Measurements from ENCODE around the gene YTHDC2.

The YTHDC2 gene

DNA sequence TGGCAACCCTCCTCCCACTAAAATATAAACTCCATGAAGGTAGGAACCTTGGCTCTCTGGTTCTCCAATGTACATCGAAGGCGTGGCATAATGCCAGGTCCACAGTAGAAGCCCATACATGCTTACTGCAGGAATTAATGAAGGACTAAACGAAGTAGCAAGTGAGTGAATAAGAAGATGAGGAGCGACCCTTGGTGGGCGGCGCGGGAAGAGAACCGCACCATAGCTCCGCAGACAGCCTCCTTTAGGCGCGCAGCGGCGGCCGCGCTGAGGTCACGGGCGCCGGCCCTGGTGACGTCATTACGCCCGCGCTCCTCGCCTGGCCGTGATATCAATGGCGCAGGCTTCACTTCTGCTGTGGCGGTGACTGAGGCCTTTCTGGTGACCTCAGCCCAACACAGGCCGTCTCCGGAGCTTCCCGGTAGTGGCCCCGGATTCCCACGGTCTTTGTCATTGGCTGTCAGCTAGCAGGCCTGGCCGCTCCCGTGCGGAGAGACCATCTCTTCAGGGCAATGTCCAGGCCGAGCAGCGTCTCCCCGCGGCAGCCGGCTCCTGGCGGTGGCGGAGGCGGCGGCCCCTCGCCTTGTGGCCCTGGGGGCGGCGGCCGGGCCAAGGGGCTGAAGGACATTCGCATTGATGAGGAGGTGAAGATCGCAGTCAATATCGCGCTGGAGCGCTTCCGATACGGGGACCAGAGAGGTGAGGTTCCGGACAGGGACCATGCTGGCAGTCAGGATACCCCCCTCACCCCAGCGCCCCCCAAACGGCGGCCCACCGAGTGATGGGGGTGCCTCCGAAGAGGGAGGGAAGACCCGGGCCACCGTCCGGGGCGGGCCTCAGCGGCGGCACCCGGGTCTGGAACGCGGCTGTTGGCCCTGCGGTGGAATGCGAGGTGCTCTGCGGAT is at the start of gene YTHDC2:
Gene YTHDC2, plus strand, starts transcription at position 311 of the 905 bp plus-strand sequence. Its CDS starts 202 bp downstream, at position 513.
- DNase-seq (ENCODE audit: low spot score), result peak; percentile 85

DNA sequence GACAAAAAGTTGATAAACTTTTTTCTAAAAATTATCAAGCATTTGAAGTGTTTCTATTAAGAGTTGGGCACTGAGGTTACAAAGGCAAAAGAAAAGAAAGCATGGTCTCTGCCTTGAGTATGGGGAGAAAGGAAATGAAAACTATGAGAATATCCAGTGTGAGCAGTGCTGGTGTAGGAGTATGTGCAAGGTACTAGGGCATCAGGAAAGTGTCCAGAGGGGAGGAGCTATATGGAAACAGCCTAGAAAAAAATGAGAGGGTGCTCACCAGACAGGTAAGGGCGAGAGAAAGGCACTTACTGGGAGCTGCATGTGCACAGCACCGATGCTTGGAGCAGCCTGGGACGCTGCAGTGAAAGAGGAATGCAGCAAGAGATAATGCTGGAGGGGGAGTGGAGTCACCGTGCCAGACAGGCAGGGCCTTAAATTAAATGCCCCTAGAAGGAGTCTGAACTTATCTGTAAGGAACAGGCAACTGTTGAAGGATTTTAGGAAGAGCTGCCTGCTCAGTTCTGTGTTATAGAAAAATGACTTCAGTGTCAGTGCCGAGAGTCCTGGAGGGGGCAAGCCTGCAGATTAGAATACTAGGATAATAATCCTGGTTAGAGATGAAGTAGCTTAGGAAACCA is 39.3 kb upstream of the YTHDC2 start:
- no peak for DNase-seq (ENCODE audit: low spot score)

DNA sequence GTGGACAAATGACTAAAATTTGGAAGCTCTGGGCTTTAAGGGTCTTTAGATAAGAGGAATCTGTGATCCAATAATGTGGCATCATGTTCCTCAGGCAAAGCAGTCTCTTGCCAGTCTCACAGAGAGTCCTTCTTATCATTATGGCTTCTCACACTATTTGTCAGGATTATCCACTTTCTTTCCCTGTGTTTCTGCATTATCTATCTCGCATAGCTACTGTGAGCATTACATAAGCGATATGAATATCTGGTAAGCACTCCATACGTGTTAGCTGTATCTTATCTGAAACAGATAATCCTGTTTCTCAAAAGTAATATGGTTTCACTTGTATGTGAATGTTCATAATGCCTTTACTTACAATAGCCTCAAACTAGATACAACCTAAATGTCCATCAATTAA is 34.8 kb upstream of the YTHDC2 start:
- DNase-seq (ENCODE audit: low spot score), result no peak

DNA sequence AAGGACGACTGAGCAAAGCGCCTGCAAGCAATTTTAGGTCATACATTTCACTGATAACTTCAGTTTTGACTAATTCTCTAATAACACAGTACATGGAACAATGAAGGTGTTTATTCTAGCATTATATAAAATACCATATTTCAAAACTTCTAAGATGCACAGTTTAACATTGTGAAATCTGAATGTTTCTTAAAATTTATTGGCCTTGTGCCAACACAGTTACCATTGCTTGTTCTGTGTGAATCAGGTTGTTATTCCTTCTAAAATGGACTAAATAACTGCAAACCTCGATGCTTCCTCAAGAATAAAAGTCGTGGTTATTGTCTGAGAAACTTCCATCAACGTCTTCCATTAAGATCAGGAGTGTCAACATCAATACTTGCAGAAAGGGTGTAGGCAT is 33.3 kb upstream of the YTHDC2 start:
- no peak for DNase-seq (ENCODE audit: low spot score)

DNA sequence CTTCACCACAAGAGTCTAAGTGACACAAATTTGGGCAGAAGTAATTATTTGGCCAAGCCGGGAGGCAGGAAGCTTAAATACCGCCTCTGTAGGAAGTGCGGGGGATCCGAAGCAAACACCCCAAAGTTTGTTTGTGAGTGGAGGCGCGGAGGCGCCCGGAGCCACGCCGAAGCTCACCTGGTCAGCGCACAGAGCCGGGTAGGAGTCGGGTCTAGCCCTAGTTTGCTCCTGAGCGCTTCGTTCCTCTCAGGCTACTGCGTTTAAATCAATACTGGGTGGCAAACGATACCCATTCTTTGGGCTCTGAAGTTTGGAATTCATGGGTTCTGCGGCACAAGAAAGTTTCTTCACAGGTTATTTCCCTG is 26.1 kb upstream of the YTHDC2 start:
- peak; percentile 42 for DNase-seq (ENCODE audit: low spot score)

DNA sequence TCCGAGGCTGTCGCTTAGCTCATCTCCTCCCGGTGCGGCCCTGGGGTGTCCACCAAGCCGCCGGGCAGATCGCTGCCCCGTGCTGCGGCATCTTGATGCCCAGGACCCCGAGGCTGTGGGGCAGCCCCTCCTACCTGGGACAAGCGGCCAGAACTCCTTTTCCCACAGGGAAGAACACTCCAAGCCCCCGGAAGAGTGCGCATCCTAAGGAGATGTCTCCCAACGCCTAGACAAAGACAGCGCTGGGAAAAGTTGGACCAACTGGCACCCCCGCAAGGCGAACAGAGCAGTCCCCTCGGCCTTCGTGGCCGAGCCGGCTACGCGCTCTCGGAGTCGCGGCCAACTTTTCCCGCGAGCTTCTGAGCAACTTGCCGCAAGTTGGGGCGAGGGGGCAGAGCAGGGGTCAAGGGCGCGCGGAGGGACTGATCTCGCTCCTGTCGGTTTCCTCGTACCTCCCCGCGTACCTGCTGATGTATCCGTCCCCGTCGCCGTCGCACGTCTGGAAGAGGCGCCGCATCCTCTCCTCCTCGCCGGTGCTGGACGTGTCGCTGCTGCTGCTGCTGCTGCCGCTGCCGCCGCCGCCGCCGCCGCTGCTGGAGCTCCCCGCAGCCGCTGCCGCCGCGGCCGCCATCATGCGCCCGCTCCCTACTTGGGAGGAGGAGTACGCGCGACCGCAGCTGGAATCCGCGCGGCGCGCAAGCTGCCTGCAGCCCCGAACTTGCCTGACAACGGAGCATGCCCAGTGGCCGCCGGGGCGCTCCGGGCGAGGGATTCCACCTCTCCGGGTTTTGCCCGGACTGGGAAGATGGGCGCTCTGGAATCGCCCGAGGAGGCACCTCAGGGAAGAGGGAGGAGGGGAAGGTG is 25.5 kb upstream of the YTHDC2 start, which contains the start of gene MCC:
Gene MCC, minus strand, starts transcription at position 673 of the 864 bp plus-strand sequence.
- DNase-seq (ENCODE audit: low spot score), result peak; percentile 96

DNA sequence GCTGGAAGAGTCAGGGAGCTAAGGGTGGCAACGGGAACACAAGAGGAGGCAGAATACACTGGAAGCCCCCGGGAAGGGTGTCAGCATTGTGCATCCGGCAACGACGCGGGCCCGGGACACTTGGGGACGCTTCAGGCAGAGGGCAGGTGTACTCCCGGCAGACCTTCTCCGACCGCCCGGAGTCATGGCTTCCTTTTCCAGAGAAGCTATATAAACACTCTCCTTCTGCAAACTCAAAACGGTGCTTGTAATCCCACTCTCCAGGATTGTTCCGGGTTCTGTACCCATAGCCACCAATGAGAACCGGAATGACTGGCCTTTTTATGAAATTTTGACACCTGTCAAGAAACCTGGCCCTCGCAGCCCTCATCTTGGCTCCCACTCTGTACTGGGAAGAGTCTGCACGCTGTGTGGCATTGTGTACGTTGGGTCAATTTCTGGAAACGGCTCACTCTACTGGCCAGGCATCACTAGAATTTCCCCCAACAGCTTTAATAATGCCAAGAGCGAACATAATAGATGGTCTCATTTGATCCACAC is 24.8 kb upstream of the YTHDC2 start:
- peak; percentile 10 for DNase-seq (ENCODE audit: low spot score)

DNA sequence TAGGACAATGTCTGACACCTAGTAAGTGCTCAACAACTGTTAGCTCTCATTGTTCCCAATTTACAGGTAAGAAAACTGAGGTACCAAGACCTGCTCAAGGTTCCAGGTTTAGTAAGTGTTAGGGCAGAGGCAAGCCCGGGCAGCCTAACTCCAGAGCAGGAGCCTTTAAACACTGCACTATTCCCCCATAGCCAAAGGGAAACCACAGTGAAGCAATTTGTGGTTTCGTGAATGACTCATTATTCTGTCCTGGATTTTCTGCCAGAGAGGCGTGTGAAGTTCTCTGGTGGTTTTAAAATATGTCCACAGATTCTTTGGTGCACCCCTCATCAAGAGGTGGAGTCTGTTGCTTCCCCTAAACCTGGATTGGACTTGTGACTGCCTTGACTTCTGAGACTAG is 24.2 kb upstream of the YTHDC2 start:
- peak; percentile 88 for DNase-seq (ENCODE audit: low spot score)

DNA sequence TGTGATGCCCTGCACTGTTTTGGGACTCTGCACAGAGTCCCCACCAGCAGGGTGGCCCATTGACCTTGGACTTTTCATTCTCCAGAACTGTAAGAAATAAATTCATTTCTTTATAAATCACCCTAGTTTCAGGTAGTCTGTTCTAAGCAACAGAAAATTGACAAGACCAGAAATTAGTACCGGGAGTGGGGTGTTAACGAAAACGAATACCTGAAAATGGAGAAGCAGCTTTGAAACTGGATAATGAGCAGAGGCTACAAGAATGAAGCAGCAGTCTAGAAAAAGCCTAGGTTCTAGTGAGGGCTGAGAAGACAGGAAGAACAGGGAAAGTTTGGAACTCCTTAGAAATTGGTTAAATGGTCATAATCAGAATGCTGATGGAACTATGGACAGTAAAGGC is 23.2 kb upstream of the YTHDC2 start:
- no peak for DNase-seq (ENCODE audit: low spot score)

DNA sequence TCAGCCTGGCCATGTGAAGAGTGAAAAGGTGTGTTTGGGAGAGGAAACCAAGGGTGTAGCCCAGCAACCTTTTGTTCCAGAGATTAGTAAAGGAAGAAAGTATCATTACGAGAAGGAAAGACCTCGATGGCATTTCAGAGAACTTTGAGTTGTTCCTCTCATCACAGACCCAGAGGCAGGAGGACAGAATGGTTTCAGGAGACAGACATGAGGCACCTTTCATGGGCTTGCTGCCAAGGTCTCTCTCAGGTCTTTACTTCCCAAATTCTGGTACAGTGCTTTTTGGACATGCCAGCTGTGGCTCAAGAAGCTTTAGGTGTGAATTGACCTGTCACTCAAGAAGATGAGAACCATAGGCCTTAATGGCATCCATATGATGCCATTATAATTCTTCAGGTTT is 22.5 kb upstream of the YTHDC2 start:
- DNase-seq (ENCODE audit: low spot score), result no peak

DNA sequence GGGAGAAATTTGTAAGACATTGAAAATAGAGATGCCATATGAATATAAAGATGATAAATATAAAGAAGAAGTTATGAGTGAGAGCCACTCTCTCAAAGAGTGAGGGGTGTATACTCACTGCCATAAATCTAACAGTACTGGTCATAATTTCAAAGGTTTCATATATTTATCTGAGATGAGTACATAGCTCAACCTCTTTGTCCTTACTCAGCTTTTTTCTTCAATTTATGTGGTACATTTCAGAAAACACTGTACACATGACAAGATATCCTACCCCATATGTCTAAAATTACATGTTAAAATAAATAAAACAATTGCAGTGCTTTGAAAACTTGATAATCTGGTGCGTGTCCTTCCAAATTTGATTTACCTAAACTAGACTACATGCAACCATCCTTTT is 20.0 kb upstream of the YTHDC2 start:
- DNase-seq (ENCODE audit: low spot score), result no peak

DNA sequence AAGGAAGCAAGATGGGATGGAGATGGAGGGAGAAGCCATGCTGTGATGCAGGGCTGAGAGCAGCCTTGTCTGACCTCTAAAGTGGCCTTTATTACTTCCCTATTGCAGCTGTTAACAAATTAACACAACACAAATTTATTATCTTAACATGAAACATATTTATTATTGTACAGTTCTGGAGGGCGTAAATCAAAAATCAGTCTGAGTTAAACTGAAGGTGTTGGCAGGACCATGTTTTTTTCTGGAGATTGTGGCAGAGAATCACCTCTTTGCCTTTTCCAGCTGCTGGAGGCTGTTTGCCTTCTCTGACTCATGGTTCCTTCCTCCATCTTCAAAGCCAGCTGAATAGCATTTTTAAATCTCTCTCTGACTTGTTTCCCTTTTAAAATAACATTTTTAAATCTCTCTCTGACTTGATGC is 18.1 kb upstream of the YTHDC2 start:
- no peak for DNase-seq (ENCODE audit: low spot score)

DNA sequence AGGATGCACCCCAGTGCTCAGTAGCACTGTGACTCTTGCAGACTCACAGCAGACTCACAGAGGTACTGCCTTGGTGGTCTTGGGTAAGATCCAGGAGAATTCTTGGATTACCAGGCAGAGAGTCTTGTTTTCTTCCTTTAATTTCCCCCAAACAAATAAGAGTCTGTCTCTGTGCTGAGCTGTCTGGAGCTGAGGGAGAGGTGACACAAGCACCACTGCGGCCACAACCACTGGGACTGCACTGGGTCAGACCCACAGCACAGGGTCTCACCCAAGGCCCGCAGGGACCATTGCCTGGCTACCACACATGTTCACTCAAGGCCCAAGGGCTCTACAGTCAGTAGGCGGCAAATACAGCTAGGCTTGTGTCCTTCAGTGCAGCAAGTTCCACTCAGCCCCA is 11.4 kb upstream of the YTHDC2 start:
- DNase-seq (ENCODE audit: low spot score), result no peak

DNA sequence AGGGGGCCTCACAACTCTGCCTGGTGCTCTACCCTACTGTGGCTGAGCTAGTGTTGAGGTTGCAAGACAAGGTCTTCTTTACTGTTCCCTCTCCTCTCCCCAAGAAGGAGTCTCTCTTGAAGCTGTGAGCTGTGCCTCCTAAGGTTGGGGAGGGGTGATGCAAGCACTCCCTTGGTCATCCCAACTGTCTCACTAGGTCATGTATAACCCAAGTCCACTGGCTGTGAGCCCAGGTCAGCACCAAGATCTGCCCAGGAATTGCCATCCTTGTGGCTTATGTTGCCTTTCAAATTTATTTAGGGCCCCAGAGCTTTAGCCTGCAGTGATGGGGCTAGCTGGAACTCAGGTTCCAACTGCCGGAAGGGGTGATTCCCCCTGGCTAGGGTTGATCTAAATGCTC is 10.3 kb upstream of the YTHDC2 start:
- DNase-seq (ENCODE audit: low spot score), result no peak

DNA sequence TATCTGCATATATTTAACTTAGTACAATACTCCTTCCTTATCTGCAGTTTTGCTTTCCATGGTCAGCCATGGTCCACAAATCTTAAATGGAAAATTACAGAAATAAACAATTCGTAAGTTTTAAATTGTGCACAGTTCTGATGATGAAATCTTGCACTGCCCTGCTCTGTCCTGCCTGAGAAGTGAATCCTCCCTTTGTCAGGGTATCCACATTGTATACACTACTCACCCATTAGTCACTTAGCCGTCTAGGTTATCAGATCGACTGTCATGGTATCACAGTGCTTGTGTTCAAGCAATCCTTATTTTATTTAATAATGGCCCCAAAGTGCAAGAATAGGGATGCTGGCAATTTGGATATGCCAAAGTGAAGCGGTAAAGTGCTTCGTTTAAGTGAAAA is 8.3 kb upstream of the YTHDC2 start:
- no peak for DNase-seq (ENCODE audit: low spot score)

DNA sequence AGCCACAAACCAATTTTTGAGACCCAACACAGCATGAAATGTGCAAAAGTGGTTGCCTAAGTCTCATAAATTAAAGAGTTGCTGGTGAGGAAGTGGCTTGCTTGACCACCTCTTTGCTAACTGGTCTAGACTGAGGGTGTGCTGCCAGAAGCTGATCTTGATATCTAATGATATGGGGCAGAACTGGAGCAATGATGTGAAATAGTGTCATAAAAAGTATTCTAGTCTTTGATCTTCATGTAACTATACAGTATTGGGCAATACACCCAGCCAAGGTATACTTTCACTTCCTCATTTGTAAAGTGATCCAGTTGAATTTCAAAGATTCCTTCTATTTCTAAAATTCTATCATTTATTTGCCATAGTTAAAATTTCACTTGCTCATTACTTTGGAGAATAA is 5.9 kb upstream of the YTHDC2 start:
- DNase-seq (ENCODE audit: low spot score), result no peak

DNA sequence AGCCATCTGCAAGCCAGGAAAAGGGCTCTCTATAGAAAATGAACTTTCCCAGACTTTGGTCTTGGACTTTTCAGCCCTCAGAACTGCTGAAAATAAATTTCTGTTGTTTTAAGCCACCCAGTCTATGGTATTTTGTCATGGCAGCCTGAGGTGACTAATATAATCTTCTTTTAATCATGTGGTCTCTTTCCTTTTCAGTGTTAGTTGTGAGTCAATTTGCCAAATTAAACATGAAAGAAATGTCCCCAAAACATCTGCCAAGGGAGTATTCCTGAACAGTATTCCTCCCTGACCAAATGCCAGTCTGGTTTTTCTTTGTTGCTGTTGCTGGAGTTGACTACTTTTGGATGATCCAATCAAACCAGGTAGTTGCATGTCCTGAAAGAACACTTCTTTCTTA is 4.7 kb upstream of the YTHDC2 start:
- no peak for DNase-seq (ENCODE audit: low spot score)

DNA sequence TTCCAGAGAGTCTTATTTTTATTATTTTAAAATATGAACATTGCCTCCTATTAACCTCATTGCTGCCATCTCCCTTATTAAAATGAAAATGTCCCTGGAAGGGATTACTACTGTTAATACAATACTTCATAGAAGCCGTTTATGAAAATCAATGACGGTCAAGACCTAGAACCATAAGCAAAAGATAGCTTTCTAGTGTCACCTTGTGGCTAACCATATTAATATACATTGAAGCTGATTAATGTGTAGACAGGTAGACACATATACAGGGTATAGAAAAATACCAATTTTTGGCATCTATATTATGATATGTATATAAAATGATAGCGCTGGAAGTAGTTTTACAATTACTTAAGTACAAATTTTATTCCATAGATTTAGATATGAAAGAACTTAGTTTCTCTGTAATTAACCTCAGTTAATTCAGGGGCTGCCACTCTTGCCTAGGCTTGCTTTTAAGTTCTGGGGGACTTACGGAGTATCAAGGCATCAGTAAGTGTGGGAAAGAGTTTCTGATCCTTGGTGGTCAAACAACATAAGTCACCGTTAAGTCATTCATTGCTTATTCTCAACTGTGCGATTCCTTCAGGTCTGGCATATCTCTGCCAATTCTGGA is 2.5 kb upstream of the YTHDC2 start:
- no peak for DNase-seq (ENCODE audit: low spot score)

DNA sequence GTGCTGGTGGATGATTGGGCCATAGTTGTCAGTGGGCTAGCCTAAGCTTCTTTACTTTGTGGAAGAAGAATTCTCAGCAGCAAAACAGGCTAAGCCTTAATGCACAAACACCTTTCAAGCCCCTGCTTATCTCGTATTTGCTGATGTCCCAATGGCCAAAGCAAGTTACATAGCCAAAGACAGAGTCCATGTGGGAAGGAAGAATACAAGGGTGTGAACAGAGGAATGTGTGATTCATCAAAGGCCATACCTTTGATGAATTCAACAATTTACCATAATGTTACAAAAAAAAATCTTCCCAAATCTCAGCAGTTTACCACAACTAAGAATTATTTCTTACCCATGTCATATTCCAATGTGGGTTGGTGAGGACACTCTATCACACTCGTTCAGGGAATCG is 1.2 kb upstream of the YTHDC2 start:
- no peak for DNase-seq (ENCODE audit: low spot score)

DNA sequence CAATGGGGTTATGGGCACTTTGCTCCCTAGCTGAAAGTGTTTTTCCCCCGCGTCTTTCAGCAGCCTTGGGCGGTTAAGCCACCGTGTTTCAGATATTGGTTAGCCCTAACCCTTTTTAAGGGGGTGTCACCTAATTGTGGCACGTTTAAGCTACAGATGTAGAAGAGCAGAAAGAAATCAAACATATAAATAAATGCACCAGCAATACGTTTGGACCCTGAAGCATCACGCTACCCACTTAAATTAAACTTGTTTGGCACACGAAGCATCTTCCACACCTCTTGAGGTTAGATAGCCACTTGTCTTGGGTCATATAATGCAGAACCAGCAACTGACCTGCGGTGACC is 768 bp downstream of the YTHDC2 start:
- no peak for DNase-seq (ENCODE audit: low spot score)

DNA sequence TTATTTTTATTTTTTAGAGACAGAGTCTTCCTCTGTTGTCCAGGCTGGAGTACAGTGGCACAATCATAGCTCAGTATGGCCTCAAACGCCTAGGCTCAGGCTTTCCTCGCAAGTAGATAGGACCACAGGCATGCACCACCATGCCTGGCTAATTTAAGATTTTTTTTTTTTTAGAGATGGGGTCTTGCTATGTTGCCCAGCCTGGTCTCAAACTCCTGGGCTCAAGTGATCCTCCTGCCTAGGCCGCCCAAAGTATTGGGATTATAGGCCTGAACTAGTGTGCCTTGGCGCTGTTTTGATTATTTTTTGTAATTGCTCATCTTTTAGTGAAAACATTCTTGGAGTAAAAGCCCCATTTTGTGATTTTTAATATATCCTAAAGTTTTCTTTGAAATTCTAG is 5.4 kb downstream of the YTHDC2 start:
- DNase-seq (ENCODE audit: low spot score), result no peak

DNA sequence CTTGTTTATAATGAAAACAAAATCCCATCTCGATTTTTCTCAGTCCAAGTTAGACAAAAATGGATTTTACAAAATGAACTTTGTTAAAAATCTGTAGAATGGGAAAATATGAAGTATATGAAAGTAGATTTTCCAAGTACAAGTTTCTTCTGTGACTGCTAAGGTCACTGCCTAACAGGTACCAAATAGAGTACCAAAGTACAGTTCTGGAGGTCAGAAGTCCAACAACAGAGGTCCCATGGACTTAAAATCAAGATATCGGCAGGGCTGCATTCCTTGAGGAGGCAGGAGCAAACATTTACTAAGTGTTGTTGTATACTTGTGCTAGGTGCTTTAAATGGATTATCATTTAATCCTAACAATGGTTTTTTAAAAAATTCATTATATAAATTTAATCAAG is 5.9 kb downstream of the YTHDC2 start:
- DNase-seq (ENCODE audit: low spot score), result no peak
